ENCODE measurements around the gene OR5C1. TPM values are rescaled to one million over a fixed set of nuclear protein-coding genes. Genes with fewer than 3 reads are reported as not detected.

Gene OR5C1
- total RNA-seq = not detected
- long read RNA-seq = 0 reads

- H3K27ac ChIP-seq = no peak within 1 kb of the TSS
- ATAC-seq = no peak
- H3K9me3 ChIP-seq = no peaks in the 10 kb centered on the region
- H3K27me3 ChIP-seq = no peaks in the 10 kb centered on the region
- no peak within 1 kb of the TSS for H3K4me3 ChIP-seq
- H3K4me1 ChIP-seq = no peaks in the 10 kb centered on the region
- DNase-seq = no peak
- no peaks in the 10 kb centered on the region for H3K36me3 ChIP-seq
- TF ChIP-seq POLR2A (IDR thresholded peaks at IDR 0.05) (no peak), CTCF (IDR thresholded peaks at IDR 0.05) (no peak)
- whole genome bisulfite sequencing (ENCODE audit: insufficient coverage, low coverage, low lambda C conversion rate, missing lambda C conversion rate) = no CpG with 5 or more reads among the region's 12 CpGs
- intact Hi-C loops (cut with DNase I) = no loop called here
These were observed at the start of gene OR5C1 for GRCh38 chr9:122788831-122789230. OR5C1 (plus strand) TSS chr9:122788933; CDS start chr9:122788933, 0 bp downstream.

GRCh38 chr9:122742003-122742402, 46.7 kb upstream of the OR5C1 start, which contains the start of gene OR1L6:
OR1L6 (plus strand) TSS chr9:122742303; CDS start chr9:122749848, 7,545 bp downstream.
- TF ChIP-seq POLR2A (IDR thresholded peaks at IDR 0.05) = no peak
- 70% methylated on average over 6 of the region's 6 CpGs for WGBS (ENCODE audit: insufficient coverage, low coverage, low lambda C conversion rate, missing lambda C conversion rate)
- H3K9me3 ChIP-seq = no peaks in the 10 kb centered on the region
- H3K36me3 ChIP-seq = no peaks in the 10 kb centered on the region
- ATAC-seq = no peak
- no peak within 1 kb of the TSS for H3K4me3 ChIP-seq
- H3K27me3 ChIP-seq = no peaks in the 10 kb centered on the region
- intact Hi-C loops (cut with DNase I) = no loop called here
- DNase-seq = no peak
- H3K27ac ChIP-seq = no peak within 1 kb of the TSS
- H3K4me1 ChIP-seq = no peaks in the 10 kb centered on the region

- ATAC-seq (no peak), DNase-seq (no peak)
- H3K27ac ChIP-seq = no peak overlapping the region
- H3K36me3 ChIP-seq = no peaks in the 10 kb centered on the region
- no peaks in the 10 kb centered on the region for H3K27me3 ChIP-seq
- H3K9me3 ChIP-seq = peaks cover 0 to 7% (median 0%) of the 10 kb centered on the region in 4 donors
- no peak overlapping the region for H3K4me3 ChIP-seq
- 33% methylated on average over 2 of the region's 2 CpGs for WGBS (ENCODE audit: insufficient coverage, low coverage, low lambda C conversion rate, missing lambda C conversion rate)
- TF ChIP-seq CTCF (IDR thresholded peaks at IDR 0.05) = no peak
- no peaks in the 10 kb centered on the region for H3K4me1 ChIP-seq
- intact Hi-C loops (cut with DNase I) = no loop called here
These were observed 33.9 kb upstream of the OR5C1 start for GRCh38 chr9:122754825-122755224.

GRCh38 chr9:122767817-122768216, 20.9 kb upstream of the OR5C1 start:
- DNase-seq = no peak
- Histone ChIP-seq H3K4me3 (no peak overlapping the region), H3K27ac (no peak overlapping the region), H3K27me3 (no peaks in the 10 kb centered on the region), H3K9me3 (no peaks in the 10 kb centered on the region), H3K4me1 (no peaks in the 10 kb centered on the region), H3K36me3 (no peaks in the 10 kb centered on the region)
- TF ChIP-seq CTCF (IDR thresholded peaks at IDR 0.05) (no peak), POLR2A (IDR thresholded peaks at IDR 0.05) (no peak)
- no peak for ATAC-seq
- intact Hi-C loops (cut with DNase I) = no loop called here
- WGBS (ENCODE audit: insufficient coverage, low coverage, low lambda C conversion rate, missing lambda C conversion rate) = no CpG with 5 or more reads among the region's 4 CpGs

- H3K9me3 ChIP-seq = peaks cover 0 to 5% (median 0%) of the 10 kb centered on the region in 4 donors
- ATAC-seq (no peak), DNase-seq (no peak)
- H3K27ac ChIP-seq = no peak overlapping the region
- WGBS (ENCODE audit: insufficient coverage, low coverage, low lambda C conversion rate, missing lambda C conversion rate) = 57% methylated on average over 7 of the region's 8 CpGs
- no peak overlapping the region for H3K4me3 ChIP-seq
- intact Hi-C loops (cut with DNase I) = no loop called here
- no peaks in the 10 kb centered on the region for H3K27me3 ChIP-seq
- no peaks in the 10 kb centered on the region for H3K36me3 ChIP-seq
- TF ChIP-seq POLR2A (IDR thresholded peaks at IDR 0.05) = no peak
- TF ChIP-seq CTCF (IDR thresholded peaks at IDR 0.05) = no peak
- H3K4me1 ChIP-seq = no peaks in the 10 kb centered on the region
These were observed 11.7 kb upstream of the OR5C1 start for GRCh38 chr9:122777052-122777451.
